Pancreas (tissue), 10 donors: ENCODE measurements around the gene NOL4L. TPM values are rescaled to one million over a fixed set of nuclear protein-coding genes. Genes with fewer than 3 reads are reported as not detected.

ENCODE experiments used
- ATAC-seq, 4 donors: fragments of 200-7000 bp; cut with Tn5 transposase; one replicate each; pipeline versions ENCODE4 v1.8.0 to v1.9.1; 2020; ENCODE audit warnings: mild to moderate bottlenecking in 4 of 4, moderate library complexity in 4 of 4
- DNase-seq, 6 donors: peaks; one replicate each; pipeline ENCODE4 v3.0.0-alpha.2; 2020
- FAIRE-seq: peaks from 2 replicates; lab custom pipeline; 2012; peaks lifted over from hg19 to GRCh38; lab: Jason Lieb, UNC
- H3K27ac ChIP-seq, 4 donors: fragments of 200-600 bp; sonication (generic); 1 replicate in 3 of 4; 2 replicates in 1 of 4; pipeline versions ENCODE4 v1.5.0 to v1.8.0; 2020
- H3K27me3 ChIP-seq, 4 donors: fragments of 200-600 bp; one replicate each; pipeline ENCODE4 v1.8.0; 2021
- H3K36me3 ChIP-seq, 3 donors: fragments of 200-600 bp; sonication (generic) in 1 of 3; one replicate each; pipeline versions ENCODE4 v1.5.0 to v1.8.0; 2020 to 2021
- H3K4me1 ChIP-seq, 3 donors: fragments of 200-600 bp; one replicate each; pipeline ENCODE4 v1.8.0; 2021
- H3K4me3 ChIP-seq, 4 donors: fragments of 200-600 bp; sonication (generic) in 2 of 4; one replicate each; pipeline versions ENCODE4 v1.5.0 to v1.8.0; 2020 to 2021
- H3K9me3 ChIP-seq, 4 donors: fragments of 200-600 bp; one replicate each; pipeline ENCODE4 v1.8.0; 2021
- WGBS, 2 donors: extraction: QIAGEN DNeasy Blood & Tissue Kit; methylation state at CpG; one replicate each; pipeline ENCODE4 v1.1.7; 2013; 5-methylcytosine and 5-hydroxymethylcytosine counted together
- intact Hi-C, 3 donors: fragments of 100-400 bp; cut with DNase I; formaldehyde crosslinking; loops; one replicate each; pipeline versions ENCODE4 v1.11.1 to v1.14.2; 2022
- polyA plus RNA-seq, 2 donors: library from polyadenylated mRNA; stranded (reverse); fragments of 200-250 nt; gene quantifications; one replicate each; pipeline ENCODE4 v1.2.3, GENCODE V29; 2013
- total RNA-seq, 6 donors: library from RNA; stranded (reverse); fragmentation: NEBNext Ultra II Directional in 4 of 6; extraction: Animal tissue kit (Norgen Biotek cat#: 25700) in 4 of 6; gene quantifications; one replicate each; pipeline versions ENCODE4 v1.2.1 to v1.2.4, GENCODE V29; 2021 to 2023
- TF ChIP-seq, protein P1 (sequence below), 4 donors: fragments of 200-600 bp; sonication (generic) in 3 of 4; IDR thresholded peaks; one replicate each; pipeline versions ENCODE4 v1.5.0 to v1.8.0; 2021; ENCODE audit warnings: antibody characterized with exemption in 4 of 4
- donor health status: healthy with polysubstance abuse.
- donor health status: DM: no; HTN: no; CAD: no; lungs with moderate emphysema.
- donor health status: DM: no; HTN: no; CAD: no.
- donor health status: control.
- donor health status: control.
- donor health status: Bipolar disorder and iron deficiency.
- donor health status: DM: yes; HTN: yes; CAD: no.
- donor health status: DM: no; HTN: no; CAD: no.
- donor health status: DM: no; HTN: no; CAD: no.
- donor health status: DM: yes; HTN: yes; CAD: no.

The NOL4L gene
- total and polyA plus RNA-seq, 8 donors: 8.7 to 14.5 (median 10.2) TPM

DNA sequence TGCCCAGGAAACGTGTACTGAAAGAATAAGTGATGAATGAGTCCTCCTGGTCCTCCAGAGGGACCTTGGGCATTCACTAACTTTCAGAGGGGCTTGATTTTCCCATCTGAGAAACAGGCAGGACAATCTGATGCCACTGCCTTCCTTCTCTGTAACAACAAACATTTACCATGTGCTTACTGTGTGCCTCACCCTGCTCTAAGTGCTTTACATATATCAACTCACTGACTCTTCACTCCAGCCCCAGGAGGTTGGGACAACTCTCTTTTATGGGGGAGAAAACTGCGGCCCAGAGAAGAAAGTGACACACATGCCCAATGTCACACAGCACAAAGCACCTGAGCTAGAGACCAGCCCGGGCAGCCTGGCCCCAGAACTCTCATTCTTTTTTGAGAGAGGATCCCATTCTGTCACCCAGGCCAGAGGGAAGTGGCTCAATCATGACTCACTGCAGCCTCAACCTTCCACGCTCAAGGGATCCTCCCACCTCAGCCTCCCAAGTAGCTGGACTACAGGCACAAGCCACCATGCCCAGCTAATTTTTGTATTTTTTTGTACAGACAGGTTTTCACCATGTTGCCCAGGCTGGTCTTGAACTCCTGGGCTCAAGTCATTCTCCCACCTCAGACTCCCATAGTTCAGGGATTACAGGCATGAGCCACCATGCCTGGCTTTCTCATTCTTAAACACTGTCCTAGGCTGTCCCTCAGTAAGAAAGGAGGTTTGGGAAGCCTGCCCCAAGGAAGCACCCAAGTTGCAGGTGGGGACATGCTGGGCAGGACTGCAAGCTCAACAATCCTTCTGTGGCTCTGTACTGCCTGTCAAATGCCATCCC lies 38.0 kb downstream of the NOL4L start:
- FAIRE-seq: no peak
- H3K36me3 ChIP-seq: no peaks in the 10 kb centered on the region
- H3K4me3 ChIP-seq: no peak overlapping the region
- no peak overlapping the region for H3K27ac ChIP-seq
- ATAC-seq: no peak
- H3K27me3 ChIP-seq: no peaks in the 10 kb centered on the region
- peak in 1 of 6 donors; percentile 11 for DNase-seq
- no peaks in the 10 kb centered on the region for H3K9me3 ChIP-seq
- WGBS, 2 donors: 69 to 70% methylated on average over 4 of the region's 4 CpGs
- TF ChIP-seq, protein P1, sequence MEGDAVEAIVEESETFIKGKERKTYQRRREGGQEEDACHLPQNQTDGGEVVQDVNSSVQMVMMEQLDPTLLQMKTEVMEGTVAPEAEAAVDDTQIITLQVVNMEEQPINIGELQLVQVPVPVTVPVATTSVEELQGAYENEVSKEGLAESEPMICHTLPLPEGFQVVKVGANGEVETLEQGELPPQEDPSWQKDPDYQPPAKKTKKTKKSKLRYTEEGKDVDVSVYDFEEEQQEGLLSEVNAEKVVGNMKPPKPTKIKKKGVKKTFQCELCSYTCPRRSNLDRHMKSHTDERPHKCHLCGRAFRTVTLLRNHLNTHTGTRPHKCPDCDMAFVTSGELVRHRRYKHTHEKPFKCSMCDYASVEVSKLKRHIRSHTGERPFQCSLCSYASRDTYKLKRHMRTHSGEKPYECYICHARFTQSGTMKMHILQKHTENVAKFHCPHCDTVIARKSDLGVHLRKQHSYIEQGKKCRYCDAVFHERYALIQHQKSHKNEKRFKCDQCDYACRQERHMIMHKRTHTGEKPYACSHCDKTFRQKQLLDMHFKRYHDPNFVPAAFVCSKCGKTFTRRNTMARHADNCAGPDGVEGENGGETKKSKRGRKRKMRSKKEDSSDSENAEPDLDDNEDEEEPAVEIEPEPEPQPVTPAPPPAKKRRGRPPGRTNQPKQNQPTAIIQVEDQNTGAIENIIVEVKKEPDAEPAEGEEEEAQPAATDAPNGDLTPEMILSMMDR (IDR thresholded peaks at IDR 0.05): no peak
- intact Hi-C loops: no loop called here
- H3K4me1 ChIP-seq: no peaks in the 10 kb centered on the region

DNA sequence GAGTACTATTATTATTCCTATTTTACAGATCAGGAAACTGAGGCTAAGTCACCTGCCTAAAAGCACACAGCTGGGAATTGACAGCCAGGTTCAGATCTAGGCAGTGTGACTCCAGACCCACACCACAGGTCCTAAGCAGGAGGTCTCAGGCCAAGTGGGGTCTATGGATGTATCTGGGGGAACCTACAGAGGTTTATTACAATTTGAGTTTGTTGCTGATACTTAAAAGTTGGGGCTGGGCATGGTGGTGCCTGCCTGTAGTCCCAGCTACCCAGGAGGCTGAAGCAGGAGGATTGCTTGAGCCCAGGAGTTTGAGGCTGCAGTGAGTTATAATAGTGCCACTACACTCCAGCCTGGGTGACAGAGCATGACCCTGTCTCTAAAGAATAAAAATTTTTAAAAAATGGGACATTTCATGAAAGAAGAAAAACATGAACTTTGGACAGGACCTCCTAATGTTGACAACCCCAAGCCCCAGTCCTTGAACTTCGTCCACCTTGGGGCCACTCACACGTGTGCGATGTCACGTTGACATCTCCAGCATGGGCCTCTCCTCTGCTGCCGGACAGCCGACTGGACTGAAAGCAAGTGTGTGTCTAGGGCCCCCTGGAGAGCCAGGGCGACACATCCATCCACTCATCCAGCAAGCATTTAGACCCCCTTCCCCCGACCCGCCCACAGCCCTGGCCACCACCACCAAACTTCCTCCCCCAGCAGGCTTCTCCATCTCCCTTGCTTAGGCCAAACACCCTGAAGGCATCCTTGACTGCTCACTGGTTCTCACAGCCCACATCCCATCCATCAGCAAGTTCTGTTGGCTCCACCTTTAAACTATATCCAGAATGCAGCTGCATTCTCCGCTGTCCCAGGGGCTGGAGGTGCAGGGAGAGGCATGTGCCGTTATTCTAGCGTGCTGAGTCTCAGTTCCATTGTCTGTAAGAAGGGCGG lies 40.0 kb downstream of the NOL4L start:
- 77 to 84% methylated on average over 13 of the region's 13 CpGs for WGBS, 2 donors
- no peaks in the 10 kb centered on the region for H3K36me3 ChIP-seq
- H3K9me3 ChIP-seq: no peaks in the 10 kb centered on the region
- peak in 1 of 6 donors; percentile 29 for DNase-seq
- no peak for FAIRE-seq
- no peaks in the 10 kb centered on the region for H3K27me3 ChIP-seq
- TF ChIP-seq, protein P1 (IDR thresholded peaks at IDR 0.05): no peak
- ATAC-seq: no peak
- H3K4me1 ChIP-seq: no peaks in the 10 kb centered on the region
- intact Hi-C loops: no loop called here
- H3K4me3 ChIP-seq: no peak overlapping the region
- no peak overlapping the region for H3K27ac ChIP-seq

DNA sequence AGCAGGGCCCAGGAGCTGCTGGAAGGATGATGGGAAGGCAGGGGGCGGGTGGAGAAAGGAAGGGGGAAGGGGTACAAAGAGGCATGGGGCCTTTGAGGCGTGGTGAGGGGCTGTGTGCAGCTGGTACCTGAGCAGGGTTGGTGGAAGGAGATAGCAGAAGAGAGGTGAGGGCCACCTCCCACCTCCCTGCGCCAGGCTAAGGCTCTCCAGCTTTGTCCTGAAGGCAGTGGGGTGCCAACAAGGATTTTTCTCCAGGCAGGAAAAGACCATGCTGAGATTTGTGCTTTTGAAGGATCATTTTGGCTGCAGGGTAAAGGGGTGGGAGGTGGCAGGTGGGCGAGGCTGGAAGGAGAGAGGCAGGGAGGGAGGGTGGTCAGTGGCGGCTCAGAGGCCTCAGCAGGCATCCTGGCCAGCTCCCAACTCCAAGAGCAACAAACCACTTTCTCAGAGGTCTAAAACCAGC lies 40.8 kb downstream of the NOL4L start:
- WGBS, 2 donors: 91 to 95% methylated on average over 5 of the region's 5 CpGs
- FAIRE-seq (no peak), ATAC-seq (no peak), DNase-seq (peak in 1 of 6 donors; percentile 20)
- Histone ChIP-seq H3K27me3 (no peaks in the 10 kb centered on the region), H3K27ac (no peak overlapping the region), H3K9me3 (no peaks in the 10 kb centered on the region), H3K4me3 (no peak overlapping the region), H3K36me3 (no peaks in the 10 kb centered on the region), H3K4me1 (peaks cover 0 to 1% (median 0%) of the 10 kb centered on the region in 3 donors)
- intact Hi-C loops: no loop called here
- TF ChIP-seq, protein P1 (IDR thresholded peaks at IDR 0.05): no peak

DNA sequence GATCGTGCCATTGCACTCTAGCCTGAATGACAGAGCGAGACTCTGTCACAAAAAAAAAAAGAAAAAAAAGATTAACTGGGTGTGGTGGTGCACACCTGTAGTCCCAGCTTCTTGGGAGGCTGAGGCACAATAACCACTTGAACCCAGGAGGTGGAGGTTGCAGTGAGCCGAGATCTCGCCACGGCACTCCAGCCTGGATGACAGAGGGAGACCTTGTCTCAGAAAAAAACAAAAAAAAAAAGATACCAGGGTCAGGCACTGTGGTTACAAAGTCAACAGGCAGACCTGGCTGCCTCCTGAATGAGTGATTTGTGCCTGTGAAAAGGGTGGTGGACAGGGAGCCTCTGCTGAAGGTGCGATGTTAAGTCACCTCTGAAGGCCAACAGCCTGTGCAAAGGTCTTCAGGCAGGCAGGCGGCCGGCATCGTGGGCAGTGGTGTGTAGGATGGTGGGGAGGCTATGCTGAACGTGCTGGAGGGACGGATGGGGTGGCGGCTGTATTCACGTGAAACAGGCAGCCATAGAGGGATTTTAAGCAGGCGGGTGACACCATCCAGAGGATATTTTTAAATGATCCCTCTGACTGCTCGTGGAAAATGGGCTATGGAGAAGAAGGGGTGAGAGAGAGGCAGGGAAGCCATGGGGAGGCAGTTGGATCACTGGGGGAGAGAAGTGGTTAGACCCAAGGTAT lies 41.4 kb downstream of the NOL4L start:
- WGBS, 2 donors: 91 to 95% methylated on average over 15 of the region's 15 CpGs
- TF ChIP-seq, protein P1 (IDR thresholded peaks at IDR 0.05): no peak
- intact Hi-C loops: no loop called here

More for the DNA sequence above, 41.4 kb downstream of the NOL4L start:
- no peaks in the 10 kb centered on the region for H3K9me3 ChIP-seq
- no peak overlapping the region for H3K4me3 ChIP-seq
- H3K4me1 ChIP-seq: peaks cover 0 to 3% (median 0%) of the 10 kb centered on the region in 3 donors
- H3K36me3 ChIP-seq: no peaks in the 10 kb centered on the region
- H3K27ac ChIP-seq: no peak overlapping the region
- FAIRE-seq (no peak), ATAC-seq (no peak), DNase-seq (peak in 1 of 6 donors; percentile 46)
- H3K27me3 ChIP-seq: no peaks in the 10 kb centered on the region
